Measurements from ENCODE around the gene ARID1A. TPM values are rescaled to one million over a fixed set of nuclear protein-coding genes. Genes with fewer than 3 reads are reported as not detected.
A peak's percentile ranks its signal among the peaks of the same experiment; 100 is the strongest.

ARID1A gene
- total RNA-seq, 1 donor from 2014 or later = 70.0 TPM

DNA sequence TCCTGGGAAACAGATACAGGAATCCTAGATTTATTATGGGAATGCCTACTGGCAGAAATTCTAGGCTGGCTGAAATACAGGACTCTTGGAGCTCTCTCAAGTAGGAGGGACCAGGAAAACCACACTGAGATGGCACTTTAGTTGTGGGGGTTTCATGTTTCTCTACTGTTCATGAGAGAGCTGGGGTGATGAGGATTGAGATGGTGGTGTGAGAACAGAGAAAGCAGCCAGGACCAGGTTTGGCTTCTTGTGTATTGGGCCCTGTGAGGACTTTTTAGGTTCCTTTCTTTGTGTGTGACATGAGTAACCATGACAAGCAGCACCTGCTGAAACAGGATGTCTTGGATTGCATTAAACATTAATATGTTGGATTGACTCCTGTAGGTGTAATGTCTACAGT, 4.9 kb downstream of the ARID1A start:
- no peak for DNase-seq (ENCODE audit: extremely low spot score, unreplicated experiment)
- Mint-ChIP-seq H3K36me3 (ENCODE audit: unreplicated experiment) (no peaks in the 10 kb centered on the region), H3K9me3 (ENCODE audit: unreplicated experiment) (no peaks in the 10 kb centered on the region), H3K4me1 (ENCODE audit: unreplicated experiment) (peaks cover 10% of the 10 kb centered on the region), H3K4me3 (ENCODE audit: unreplicated experiment) (no peak overlapping the region), H3K27ac (ENCODE audit: unreplicated experiment) (no peak overlapping the region), H3K27me3 (ENCODE audit: unreplicated experiment) (no peaks in the 10 kb centered on the region)
- TF ChIP-seq, protein P1, sequence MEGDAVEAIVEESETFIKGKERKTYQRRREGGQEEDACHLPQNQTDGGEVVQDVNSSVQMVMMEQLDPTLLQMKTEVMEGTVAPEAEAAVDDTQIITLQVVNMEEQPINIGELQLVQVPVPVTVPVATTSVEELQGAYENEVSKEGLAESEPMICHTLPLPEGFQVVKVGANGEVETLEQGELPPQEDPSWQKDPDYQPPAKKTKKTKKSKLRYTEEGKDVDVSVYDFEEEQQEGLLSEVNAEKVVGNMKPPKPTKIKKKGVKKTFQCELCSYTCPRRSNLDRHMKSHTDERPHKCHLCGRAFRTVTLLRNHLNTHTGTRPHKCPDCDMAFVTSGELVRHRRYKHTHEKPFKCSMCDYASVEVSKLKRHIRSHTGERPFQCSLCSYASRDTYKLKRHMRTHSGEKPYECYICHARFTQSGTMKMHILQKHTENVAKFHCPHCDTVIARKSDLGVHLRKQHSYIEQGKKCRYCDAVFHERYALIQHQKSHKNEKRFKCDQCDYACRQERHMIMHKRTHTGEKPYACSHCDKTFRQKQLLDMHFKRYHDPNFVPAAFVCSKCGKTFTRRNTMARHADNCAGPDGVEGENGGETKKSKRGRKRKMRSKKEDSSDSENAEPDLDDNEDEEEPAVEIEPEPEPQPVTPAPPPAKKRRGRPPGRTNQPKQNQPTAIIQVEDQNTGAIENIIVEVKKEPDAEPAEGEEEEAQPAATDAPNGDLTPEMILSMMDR (IDR thresholded peaks at IDR 0.05) = no peak

DNA sequence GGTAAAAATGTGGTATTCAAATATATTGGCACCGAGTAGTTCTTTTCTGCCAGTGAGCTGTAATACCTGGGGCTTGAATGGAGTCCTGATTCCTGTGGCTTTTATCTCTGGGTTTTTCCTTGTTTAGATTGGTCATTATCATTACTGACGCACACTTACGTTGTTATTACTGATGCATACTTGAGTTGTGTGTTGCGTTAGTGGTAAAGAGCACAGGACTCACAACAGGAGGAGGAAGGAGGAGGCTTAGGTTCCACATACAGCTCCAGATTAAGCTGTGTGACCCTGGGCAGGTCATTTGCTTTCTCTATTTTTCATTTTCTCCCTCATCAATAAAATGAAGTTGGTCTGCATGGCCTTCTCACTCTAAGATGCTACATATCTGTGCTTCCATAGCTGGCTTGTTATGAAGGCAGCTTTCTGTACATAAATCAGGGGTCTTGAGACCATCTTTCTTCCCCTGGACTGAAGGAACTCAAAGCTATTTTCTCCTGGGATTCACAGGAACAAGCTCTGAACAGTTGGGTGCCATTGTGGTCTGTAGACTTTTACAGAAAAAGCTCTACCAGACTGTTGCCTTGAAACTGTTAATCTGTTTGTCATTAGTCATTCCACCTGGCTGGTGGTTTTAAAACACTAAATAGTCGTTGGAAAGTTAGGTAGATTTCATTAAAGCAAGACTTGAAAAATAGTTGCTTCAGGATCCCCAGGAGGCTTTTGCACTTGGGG, 5.6 kb downstream of the ARID1A start:
- H3K36me3 Mint-ChIP-seq (ENCODE audit: unreplicated experiment) = no peaks in the 10 kb centered on the region
- H3K4me3 Mint-ChIP-seq (ENCODE audit: unreplicated experiment) = no peak overlapping the region
- H3K4me1 Mint-ChIP-seq (ENCODE audit: unreplicated experiment) = peaks cover 17% of the 10 kb centered on the region
- H3K27ac Mint-ChIP-seq (ENCODE audit: unreplicated experiment) = no peak overlapping the region
- H3K9me3 Mint-ChIP-seq (ENCODE audit: unreplicated experiment) = no peaks in the 10 kb centered on the region
- no peaks in the 10 kb centered on the region for H3K27me3 Mint-ChIP-seq (ENCODE audit: unreplicated experiment)
- TF ChIP-seq, protein P1 (IDR thresholded peaks at IDR 0.05) = no peak
- no peak for DNase-seq (ENCODE audit: extremely low spot score, unreplicated experiment)

DNA sequence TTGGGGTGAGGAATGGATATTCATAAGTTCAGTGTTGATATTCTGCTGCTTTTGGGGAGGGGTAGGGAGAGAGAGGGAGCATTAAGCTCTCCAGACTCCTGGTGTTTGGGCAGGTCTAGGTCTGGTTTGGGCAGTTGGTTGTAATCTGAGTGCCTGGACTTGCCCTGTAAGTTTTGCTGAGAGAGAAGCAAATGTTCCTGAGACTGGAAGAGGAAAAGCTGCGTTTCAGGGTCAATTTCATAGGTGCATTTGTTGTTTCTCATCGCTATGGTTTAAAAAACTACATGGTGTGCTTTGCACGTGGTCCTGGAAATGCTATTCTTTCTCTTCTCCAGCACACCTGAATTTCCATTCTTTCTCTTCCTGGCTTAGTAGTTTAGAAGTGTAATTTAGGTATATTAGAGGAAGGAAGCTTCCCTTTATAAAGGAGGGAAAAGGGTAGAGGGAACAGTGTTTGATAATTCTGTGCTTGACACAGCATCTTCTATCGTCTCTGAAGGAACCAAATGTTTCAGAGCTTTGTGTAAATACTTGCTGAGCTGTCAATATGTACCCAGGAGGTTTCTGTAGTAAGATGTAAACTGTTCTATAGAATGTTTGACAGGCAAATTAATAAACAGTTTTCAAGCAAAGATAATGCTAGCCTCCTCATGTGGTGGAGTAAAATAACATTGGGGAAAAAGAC, 6.3 kb downstream of the ARID1A start:
- H3K4me3 Mint-ChIP-seq (ENCODE audit: unreplicated experiment) = no peak overlapping the region
- no peak overlapping the region for H3K27ac Mint-ChIP-seq (ENCODE audit: unreplicated experiment)
- no peaks in the 10 kb centered on the region for H3K36me3 Mint-ChIP-seq (ENCODE audit: unreplicated experiment)
- TF ChIP-seq, protein P1 (IDR thresholded peaks at IDR 0.05) = no peak
- peaks cover 23% of the 10 kb centered on the region for H3K4me1 Mint-ChIP-seq (ENCODE audit: unreplicated experiment)
- no peaks in the 10 kb centered on the region for H3K9me3 Mint-ChIP-seq (ENCODE audit: unreplicated experiment)
- no peak for DNase-seq (ENCODE audit: extremely low spot score, unreplicated experiment)
- no peaks in the 10 kb centered on the region for H3K27me3 Mint-ChIP-seq (ENCODE audit: unreplicated experiment)

DNA sequence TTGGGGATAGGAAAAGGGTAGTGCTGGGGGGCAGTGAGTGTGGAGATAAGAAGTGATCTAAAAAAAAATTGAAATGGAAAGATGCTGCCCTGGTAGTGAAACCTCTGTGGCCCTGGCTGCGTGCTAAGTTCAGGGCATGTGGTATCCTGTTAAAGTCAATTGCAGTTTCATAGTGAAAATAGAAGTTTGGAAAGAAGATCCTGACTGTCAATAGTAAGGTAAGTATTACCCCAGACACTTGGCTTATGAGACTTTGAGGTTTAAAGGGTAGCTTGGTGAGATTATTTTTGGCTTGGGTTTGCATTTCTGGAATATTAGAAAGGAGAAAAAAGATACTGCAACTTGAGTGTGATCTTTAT, 6.8 kb downstream of the ARID1A start:
- Mint-ChIP-seq H3K4me1 (ENCODE audit: unreplicated experiment) (peaks cover 29% of the 10 kb centered on the region), H3K36me3 (ENCODE audit: unreplicated experiment) (no peaks in the 10 kb centered on the region), H3K4me3 (ENCODE audit: unreplicated experiment) (no peak overlapping the region), H3K27me3 (ENCODE audit: unreplicated experiment) (no peaks in the 10 kb centered on the region), H3K27ac (ENCODE audit: unreplicated experiment) (no peak overlapping the region), H3K9me3 (ENCODE audit: unreplicated experiment) (no peaks in the 10 kb centered on the region)
- no peak for DNase-seq (ENCODE audit: extremely low spot score, unreplicated experiment)
- TF ChIP-seq, protein P1 (IDR thresholded peaks at IDR 0.05) = no peak

DNA sequence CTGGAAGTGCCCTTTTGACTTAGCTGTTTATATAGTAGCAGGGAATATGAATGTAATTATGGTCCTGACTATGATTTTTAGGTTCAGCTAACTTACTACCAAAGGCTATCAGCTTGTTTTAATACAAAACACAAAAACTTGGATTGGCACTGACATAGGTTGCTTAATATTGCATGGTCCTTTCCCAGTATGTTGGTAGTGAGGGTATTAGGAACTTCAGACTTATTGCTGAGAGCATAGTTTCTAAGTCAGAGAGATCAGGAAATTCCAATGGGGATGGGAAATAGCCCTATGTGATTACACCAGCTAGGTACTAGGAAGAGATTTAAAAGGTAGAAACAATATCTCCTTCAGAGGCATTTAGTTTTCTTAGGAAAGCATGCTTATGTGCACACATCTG, 7.7 kb downstream of the ARID1A start:
- Mint-ChIP-seq H3K4me1 (ENCODE audit: unreplicated experiment) (peaks cover 33% of the 10 kb centered on the region), H3K27ac (ENCODE audit: unreplicated experiment) (peak overlapping the region; percentile 63), H3K27me3 (ENCODE audit: unreplicated experiment) (no peaks in the 10 kb centered on the region), H3K9me3 (ENCODE audit: unreplicated experiment) (no peaks in the 10 kb centered on the region), H3K36me3 (ENCODE audit: unreplicated experiment) (no peaks in the 10 kb centered on the region), H3K4me3 (ENCODE audit: unreplicated experiment) (no peak overlapping the region)
- no peak for DNase-seq (ENCODE audit: extremely low spot score, unreplicated experiment)
- TF ChIP-seq, protein P1 (IDR thresholded peaks at IDR 0.05) = no peak
